ENCODE results near the gene SLC6A11.

Gene SLC6A11

GRCh38 chr3:10816019-10816862 is at the start of gene SLC6A11:
SLC6A11 (plus strand) TSS chr3:10816228; CDS start chr3:10816266, 38 bp downstream.
- DNase-seq (ENCODE audit: low read depth) = no peak

DNA sequence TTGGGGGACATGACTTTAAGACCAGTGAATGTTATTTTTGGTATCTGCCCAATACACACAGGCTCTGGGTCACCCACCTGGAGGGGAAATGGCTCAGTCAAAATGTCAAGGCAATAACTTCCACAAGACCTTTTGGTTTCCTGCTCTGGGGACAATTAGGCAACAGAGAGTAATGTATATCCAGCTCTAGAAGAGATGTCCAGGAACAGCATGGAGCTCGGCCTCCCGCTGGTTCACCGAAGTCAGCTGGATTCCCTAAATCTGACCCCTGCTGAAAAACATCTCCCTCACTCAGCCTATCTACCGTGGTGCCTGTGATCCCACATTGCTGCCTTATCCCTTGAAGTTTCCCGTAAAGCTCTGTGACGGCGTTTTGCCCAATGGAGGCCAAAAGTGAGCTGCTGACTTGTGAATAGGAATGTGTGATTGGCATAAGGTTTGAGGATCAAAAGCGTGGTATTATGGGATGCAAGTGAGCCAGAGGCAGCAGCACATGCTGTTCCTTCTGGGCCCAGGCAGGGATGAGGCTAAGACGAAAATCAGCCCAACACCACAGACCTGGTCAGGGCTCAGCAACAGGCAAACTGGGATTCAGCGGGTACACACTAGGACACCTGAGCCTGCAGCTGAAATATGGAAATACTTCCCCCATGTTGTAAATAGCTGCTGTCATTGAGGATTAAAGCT is 47.2 kb upstream of the SLC6A11 start:
- DNase-seq (ENCODE audit: low read depth) = no peak

- DNase-seq (ENCODE audit: low read depth) = no peak
Measured at GRCh38 chr3:10770547-10770946, 45.5 kb upstream of the SLC6A11 start.

- no peak for DNase-seq (ENCODE audit: low read depth)
Measured at GRCh38 chr3:10770981-10771380, 45.0 kb upstream of the SLC6A11 start.

DNA sequence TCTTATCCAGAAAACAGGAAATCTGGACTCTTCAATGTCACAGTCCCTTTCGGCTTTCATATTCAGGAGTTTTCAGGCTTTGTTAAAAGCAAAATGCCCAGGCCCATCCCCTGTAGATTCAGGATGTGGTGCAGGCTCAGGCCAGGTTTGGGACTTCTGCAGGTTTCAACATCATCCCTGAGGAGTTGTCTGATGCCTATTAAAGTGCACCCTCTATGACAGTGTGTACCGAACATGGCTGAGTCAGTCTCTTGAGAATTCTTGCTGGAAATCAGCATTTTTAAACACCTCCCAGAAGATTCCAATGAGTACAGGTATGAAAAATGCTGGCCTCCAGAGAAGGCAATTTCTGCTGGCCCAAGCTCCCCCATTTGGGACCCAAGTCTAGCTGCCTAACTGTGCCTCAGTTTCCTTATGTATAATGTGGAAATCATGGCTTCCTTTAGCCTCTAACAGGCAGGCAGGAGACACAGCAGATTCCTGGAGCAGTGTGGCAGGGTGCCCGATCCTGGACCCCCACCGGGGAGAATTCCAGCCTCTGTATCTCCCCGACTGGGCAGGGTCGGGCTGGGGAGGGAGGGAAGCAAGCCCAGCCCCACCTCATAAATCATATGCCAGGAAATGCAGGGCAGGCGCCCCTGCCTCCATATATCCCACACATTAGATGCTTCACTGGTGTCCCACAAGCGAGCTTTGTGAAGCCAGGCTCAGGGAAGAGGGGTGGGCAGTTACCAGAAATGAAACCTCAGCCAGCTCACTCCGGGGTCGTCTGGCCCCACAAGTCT is 44.4 kb upstream of the SLC6A11 start:
- DNase-seq (ENCODE audit: low read depth) = no peak

DNA sequence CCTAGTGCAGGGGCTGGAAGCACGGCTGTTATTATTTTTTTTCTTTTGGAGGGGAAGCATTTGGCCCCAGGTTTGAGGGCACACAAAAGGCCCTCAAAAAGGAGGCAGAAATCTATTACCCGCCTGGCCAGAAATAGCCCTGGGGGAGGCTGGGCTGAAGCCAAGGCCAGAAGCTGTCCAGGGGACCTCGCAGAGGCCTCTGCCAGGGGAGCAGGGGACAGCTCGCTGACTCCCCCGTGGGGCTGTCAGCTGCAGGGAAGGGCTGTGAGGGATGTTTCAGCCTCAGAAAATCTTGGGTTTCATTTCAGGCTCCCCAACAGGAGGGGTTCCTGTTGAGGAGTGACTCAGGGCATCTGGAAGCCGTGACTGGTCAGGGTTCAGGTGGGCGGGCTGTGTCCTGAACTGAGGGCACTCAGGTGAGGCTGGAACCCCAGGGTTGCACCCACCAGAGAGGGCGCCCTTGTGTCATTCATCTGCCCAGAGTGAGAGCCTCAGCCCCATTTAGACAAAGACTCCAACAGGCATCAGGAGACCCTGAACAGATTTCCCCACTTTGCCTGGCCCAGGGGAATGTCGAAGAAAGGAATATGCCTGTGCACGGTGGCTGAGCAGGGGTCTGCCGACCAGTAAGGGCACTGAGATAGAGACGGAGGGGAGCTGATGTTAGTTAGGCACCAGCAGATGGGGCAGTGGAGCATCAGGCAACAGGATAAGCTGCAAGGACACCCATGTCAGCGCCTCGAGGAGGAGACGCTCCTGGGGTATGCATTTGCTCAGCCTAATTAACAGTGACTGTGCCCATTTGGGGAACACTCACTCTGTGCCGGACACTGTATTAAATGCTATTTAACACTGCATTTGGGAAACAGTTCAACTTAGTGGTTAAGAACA is 43.5 kb upstream of the SLC6A11 start:
- DNase-seq (ENCODE audit: low read depth) = no peak

DNA sequence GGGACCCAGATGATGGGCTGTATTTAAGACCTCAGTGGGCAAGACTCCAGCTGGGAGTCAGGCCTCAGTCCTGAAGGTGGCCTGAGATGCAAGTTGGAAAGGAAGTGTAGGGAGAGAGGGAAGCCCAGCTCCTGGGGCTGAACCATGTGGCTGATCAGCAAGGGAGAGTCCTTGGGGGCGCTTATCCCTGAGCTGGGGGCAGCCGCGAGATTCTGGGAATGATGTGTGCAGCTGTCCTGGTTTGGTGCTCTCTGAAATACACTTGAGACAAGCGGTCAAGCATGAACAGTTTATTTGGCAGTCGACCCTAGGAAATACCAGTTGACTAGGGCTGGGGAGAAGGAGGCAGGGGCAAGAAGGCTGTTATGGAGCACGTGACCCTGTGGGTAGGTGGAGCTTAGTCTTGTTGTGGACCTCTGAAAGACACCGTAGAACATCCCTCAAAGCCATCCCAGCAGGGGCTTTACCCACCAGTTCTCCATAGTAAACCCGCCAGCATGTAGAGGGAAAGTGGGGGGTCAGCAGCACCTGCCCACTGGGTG is 41.8 kb upstream of the SLC6A11 start:
- DNase-seq (ENCODE audit: low read depth) = no peak

DNA sequence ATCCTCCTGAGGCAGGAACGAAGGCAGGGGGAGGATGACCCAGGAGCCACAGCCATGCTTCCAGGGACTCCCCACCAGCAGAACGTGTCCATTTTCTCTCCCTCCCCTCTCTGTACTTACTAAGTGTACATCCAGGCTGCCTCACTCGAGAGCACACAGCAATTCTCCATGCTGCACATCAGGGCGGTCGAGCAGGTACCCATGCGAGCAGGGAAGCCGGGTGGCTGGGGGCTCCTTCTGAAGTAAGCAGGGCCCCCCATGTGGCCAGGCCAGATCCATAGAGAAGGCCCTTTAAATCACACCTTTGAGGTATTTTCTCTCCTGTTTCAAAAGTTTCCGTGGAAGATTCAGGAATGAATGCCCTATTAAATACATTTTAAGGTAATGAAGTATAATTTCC is 41.2 kb upstream of the SLC6A11 start:
- no peak for DNase-seq (ENCODE audit: low read depth)

DNA sequence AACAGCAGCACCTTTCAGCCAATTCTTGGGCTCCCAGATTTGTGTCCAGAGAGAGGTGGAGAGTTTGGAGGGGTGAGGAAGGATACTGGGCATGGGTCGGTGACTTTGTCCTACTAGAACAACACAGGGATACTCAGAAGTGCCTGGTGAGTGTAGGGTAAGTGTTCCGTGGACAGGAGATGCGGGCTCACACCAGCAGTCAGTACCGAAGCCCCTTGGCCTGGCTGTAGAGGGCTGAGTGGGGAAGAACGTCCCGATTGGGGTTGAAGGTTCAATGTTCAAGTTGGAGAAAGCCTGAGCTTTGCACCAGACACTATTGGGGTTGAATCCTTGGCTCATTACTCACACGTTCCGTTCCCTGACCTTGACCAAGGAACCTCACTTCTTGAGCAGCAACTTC is 40.8 kb upstream of the SLC6A11 start:
- no peak for DNase-seq (ENCODE audit: low read depth)

DNA sequence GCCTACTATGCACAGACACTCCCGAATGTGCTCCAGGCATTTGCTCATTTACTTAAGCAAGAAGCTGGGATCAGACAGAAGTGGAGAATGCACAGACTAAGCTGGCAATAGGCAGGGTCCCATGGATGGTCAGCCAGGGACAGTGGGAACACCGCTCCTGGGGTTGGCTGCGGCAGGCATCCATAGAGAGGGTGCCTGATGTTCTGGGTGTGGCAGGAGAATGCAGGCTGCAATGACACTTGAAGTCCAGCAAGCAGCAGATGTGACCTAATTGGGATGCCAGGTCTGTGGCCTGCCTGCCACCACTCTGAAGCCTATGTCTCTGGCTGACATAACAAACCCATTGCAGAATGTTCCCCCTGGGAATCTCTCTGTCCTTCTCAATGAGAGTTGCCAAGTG is 40.2 kb upstream of the SLC6A11 start:
- DNase-seq (ENCODE audit: low read depth) = no peak

DNA sequence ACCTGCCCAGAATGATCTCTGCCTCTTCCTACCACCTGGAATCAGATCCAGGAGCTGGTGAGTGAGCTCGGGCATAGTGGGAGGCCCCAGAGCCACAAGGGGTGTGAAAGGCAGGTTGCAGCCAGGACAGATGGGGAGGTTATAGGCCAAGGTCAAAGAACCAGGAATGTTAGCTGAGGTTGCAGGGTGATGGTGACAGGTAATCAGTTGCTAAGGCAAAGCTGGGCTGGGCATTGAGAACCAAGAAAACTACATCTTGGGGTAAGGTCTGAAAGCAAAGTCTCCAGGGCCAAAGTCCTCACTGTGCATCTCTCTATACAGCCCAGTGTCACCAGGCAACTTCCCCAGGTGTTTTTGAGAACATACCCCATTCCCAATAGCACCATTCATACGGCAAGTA is 38.4 kb upstream of the SLC6A11 start:
- DNase-seq (ENCODE audit: low read depth) = no peak

GRCh38 chr3:10778492-10779292 is 37.3 kb upstream of the SLC6A11 start:
- DNase-seq (ENCODE audit: low read depth) = no peak

DNA sequence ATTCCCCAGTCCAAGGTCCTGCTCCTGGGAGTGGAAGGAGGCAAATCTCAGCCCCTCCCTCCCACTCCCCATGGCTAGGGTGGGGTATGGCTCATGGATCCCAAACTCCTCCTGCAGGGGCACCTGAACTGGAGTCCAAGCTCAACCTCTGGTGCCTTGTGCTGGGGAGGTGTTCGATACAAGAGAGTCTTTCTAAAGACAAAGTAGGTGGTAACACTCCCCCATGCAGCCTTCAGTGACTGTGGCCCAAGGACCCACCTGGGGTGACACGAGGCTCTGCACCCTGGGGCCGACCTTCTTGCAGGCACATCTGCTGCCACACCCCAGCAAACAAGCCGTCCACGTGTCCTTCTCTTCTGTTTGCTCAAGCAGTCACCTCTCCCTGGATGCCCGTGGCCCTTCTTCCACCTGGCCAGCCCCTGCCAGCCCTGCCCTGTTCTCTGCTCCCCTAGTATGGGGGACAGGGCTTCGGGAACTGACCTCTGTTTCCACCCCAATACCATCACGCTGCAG is 36.7 kb upstream of the SLC6A11 start:
- DNase-seq (ENCODE audit: low read depth) = no peak

DNA sequence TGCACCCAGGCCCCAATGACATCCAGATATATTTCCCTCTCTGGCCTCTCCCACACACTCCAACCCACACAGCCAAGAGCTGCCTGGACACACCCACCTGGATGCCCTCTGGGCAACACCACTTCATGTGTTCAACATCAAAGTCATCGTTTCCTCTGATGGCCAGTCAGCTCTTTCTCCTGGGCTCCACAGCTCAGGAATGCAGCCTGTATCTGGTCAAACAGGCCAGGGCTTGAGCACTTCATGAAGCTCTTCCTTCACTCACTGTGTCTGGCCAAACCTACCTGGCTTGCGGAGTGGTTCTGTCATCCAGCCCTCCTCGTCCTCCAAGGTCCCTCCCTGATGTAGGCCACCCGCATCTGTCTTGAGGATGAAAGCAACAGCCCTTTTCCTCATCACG is 35.8 kb upstream of the SLC6A11 start:
- DNase-seq (ENCODE audit: low read depth) = no peak

DNA sequence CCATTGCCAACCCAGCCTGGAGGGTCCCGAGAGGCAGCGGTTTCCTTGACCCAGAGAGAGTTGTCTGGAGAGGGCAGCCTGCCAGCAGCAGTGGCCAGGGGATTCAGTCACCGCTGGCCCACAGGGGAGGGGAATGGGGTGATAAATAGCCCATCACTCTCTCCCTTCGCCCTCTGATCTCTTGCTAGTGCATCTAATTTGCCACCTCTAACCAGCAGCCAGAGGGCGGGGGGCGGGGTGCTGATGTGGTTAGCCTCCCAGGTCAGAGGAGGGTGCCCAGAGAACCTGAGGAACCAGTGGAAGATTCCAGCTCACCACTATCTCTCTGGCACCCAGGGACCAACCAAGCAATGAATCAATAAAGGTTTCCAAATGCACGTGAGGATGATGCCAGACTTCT is 35.1 kb upstream of the SLC6A11 start:
- DNase-seq (ENCODE audit: low read depth) = no peak

DNA sequence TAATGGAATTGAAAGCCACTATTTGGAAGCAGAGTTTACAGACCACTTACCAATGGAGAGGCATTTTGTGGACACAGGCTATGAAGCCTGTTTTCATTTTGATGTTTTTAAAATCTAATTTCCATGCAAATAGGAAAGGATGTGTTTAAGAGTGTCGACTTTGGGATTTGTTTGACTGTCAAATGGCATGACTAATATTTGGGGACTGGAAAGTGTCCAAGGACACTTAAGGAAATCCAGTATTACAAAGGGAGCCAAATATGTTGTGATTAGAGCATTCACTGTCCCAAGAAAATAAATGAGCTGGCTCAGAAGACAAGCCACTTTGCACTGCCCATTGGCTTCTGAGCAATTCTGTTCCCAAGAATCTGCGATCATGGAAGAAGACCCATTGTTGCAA is 34.0 kb upstream of the SLC6A11 start:
- DNase-seq (ENCODE audit: low read depth) = no peak

- DNase-seq (ENCODE audit: low read depth) = no peak
Measured at GRCh38 chr3:10783360-10784351, 32.4 kb upstream of the SLC6A11 start.

DNA sequence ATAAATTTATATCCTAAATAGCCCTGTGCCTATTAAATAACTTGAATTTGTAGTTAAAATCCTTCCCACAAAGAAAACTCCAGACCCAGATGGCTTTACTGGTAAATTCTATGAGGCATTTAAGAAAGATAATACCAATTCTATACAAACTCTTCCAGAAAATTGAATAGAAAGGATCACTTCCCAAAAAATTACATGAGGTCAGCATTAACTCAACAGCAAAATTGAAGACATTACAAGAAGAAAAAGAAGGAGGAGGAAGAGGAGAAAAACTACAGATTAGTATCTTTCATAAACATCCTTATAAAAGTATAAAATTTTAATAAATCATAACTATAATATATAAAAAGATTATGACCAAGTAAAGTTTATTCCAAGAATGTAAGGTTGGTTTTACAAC is 29.4 kb upstream of the SLC6A11 start:
- no peak for DNase-seq (ENCODE audit: low read depth)

GRCh38 chr3:10788451-10788850 is 27.6 kb upstream of the SLC6A11 start:
- DNase-seq (ENCODE audit: low read depth) = no peak
